Caco-2 (cell line): Measurements from ENCODE around the gene HIF1A. TPM values are rescaled to one million over a fixed set of nuclear protein-coding genes. Genes with fewer than 3 reads are reported as not detected.

Experiments used
- BruUV-seq: library from RNA; stranded (reverse); fragments of 400-500 nt; replicated peaks from 2 replicates; lab custom pipeline; 2021; lab: Mats Ljungman, UMichigan
- CTCF ChIA-PET: fragments of 300-600 bp; sonication (Branson Sonifier 250); formaldehyde crosslinking; loops from one replicate; lab custom pipeline; 2022; ENCODE audit warnings: antibody characterized with exemption; lab: Charles Lee
- POLR2A ChIA-PET: fragments of 300-600 bp; sonication (Branson Sonifier 250); formaldehyde crosslinking; loops from one replicate; lab custom pipeline; 2022; ENCODE audit warnings: antibody characterized with exemption; lab: Charles Lee
- DNase-seq, 2 experiments: peaks; one replicate each; pipeline versions ENCODE4 v3.0.0 to v3.0.0-alpha.2; 2020 to 2022
- H3K27me3 ChIP-seq: replicated peaks from 2 replicates; pipeline ENCODE4 v1.6.0; 2011; ENCODE audit warnings: low read length; ENCODE audit not compliant: control insufficient read depth, insufficient read depth
- H3K36me3 ChIP-seq: 2 replicates; pipeline ENCODE4 v1.5.1; 2011; ENCODE audit warnings: low read length; ENCODE audit not compliant: control insufficient read depth, insufficient read depth
- H3K4me1 ChIP-seq: fragments of 250-450 bp; sonication (Bioruptor Pico); 2 replicates; pipeline ENCODE4 v1.5.1; 2020; ENCODE audit warnings: mild to moderate bottlenecking
- H3K4me3 ChIP-seq: 2 replicates; pipeline ENCODE4 v1.5.1; 2011; ENCODE audit warnings: low read depth, mild to moderate bottlenecking, control low read depth, low read length
- H3K9me3 ChIP-seq: fragments of 250-450 bp; sonication (Bioruptor Pico); 2 replicates; pipeline ENCODE4 v1.5.1; 2020; ENCODE audit warnings: mild to moderate bottlenecking, moderate library complexity
- H3K27ac Mint-ChIP-seq: one replicate; pipeline ENCODE4 v1.8.0; 2022; ENCODE audit warnings: mixed read lengths; ENCODE audit not compliant: unreplicated experiment
- H3K27me3 Mint-ChIP-seq: one replicate; pipeline ENCODE4 v1.8.0; 2022; ENCODE audit warnings: mixed read lengths; ENCODE audit not compliant: insufficient read depth, unreplicated experiment
- H3K36me3 Mint-ChIP-seq: one replicate; pipeline ENCODE4 v1.8.0; 2022; ENCODE audit warnings: mild to moderate bottlenecking, mixed read lengths; ENCODE audit not compliant: insufficient read depth, unreplicated experiment
- H3K4me1 Mint-ChIP-seq: one replicate; pipeline ENCODE4 v1.8.0; 2022; ENCODE audit warnings: low read depth, mixed read lengths; ENCODE audit not compliant: unreplicated experiment
- H3K4me3 Mint-ChIP-seq: one replicate; pipeline ENCODE4 v1.8.0; 2022; ENCODE audit warnings: mild to moderate bottlenecking, moderate library complexity, mixed read lengths; ENCODE audit not compliant: unreplicated experiment
- H3K9me3 Mint-ChIP-seq: one replicate; pipeline ENCODE4 v1.8.0; 2022; ENCODE audit warnings: mixed read lengths; ENCODE audit not compliant: unreplicated experiment
- intact Hi-C: fragments of 100-400 bp; cut with micrococcal nuclease; formaldehyde crosslinking; loops from one replicate; pipeline ENCODE4 v1.10.0; 2022; ENCODE audit not compliant: unreplicated experiment
- total RNA-seq: library from RNA; stranded (reverse); gene quantifications from 2 replicates; pipeline ENCODE4 v1.2.3, GENCODE V29; 2022
- TF ChIP-seq, protein P1 (sequence below), 2 experiments: fragments of 200-600 bp in 1 of 2; IDR thresholded peaks; 1 replicate in 1 of 2; 2 replicates in 1 of 2; pipeline versions ENCODE4 v1.5.1 to v1.8.0; 2011 to 2022; ENCODE audit warnings: antibody characterized with exemption in 1 of 2, control low read depth in 1 of 2, inconsistent platforms in 1 of 2, low read depth in 1 of 2, low read length in 1 of 2, mild to moderate bottlenecking in 1 of 2, moderate library complexity in 1 of 2; ENCODE audit not compliant: insufficient read depth in 1 of 2, severe bottlenecking in 1 of 2, unreplicated experiment in 1 of 2

HIF1A gene
- total RNA-seq, 1 experiment from 2014 or later = 127 TPM

DNA sequence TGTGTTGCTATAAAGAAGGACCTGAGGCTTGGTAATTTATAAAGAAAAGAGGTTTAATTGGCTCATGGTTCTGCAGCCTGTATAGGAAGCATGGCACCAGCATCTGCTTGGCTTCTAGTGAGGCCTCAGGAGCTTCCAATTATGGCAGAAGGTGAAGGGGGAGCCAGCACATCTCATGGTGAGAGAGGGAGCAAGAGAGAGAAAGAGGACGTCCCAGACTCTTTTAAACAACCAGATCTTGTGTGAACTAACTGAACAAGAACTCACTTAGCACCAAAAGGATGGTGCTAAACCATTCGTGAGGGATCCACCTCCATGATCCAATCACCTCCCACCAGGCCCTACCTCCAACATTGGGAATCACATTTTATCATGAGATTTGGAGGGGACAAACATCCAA lies 60.8 kb downstream of the HIF1A start:
- intact Hi-C loops = no loop called here
- no peak for DNase-seq
- Histone ChIP-seq H3K4me3 (no peak overlapping the region), H3K4me1 (peaks cover 28% of the 10 kb centered on the region), H3K27me3 (no peaks in the 10 kb centered on the region), H3K36me3 (no peaks in the 10 kb centered on the region), H3K9me3 (peaks cover 8% of the 10 kb centered on the region; the same call in 1 of the 2 replicates)
- Mint-ChIP-seq H3K9me3 (peaks cover 29% of the 10 kb centered on the region), H3K36me3 (peaks cover 45% of the 10 kb centered on the region), H3K27ac (peak overlapping the region; percentile 82), H3K27me3 (no peaks in the 10 kb centered on the region), H3K4me3 (no peak overlapping the region), H3K4me1 (peaks cover 15% of the 10 kb centered on the region)
- TF ChIP-seq, protein P1, sequence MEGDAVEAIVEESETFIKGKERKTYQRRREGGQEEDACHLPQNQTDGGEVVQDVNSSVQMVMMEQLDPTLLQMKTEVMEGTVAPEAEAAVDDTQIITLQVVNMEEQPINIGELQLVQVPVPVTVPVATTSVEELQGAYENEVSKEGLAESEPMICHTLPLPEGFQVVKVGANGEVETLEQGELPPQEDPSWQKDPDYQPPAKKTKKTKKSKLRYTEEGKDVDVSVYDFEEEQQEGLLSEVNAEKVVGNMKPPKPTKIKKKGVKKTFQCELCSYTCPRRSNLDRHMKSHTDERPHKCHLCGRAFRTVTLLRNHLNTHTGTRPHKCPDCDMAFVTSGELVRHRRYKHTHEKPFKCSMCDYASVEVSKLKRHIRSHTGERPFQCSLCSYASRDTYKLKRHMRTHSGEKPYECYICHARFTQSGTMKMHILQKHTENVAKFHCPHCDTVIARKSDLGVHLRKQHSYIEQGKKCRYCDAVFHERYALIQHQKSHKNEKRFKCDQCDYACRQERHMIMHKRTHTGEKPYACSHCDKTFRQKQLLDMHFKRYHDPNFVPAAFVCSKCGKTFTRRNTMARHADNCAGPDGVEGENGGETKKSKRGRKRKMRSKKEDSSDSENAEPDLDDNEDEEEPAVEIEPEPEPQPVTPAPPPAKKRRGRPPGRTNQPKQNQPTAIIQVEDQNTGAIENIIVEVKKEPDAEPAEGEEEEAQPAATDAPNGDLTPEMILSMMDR (IDR thresholded peaks at IDR 0.05; ENCODE audit: insufficient read depth in 1 of 2, low read depth in 1 of 2, low read length in 1 of 2, severe bottlenecking in 1 of 2, unreplicated experiment in 1 of 2) = no peak
- BruUV-seq = no TSS peak
- CTCF ChIA-PET = no interaction called here
- POLR2A ChIA-PET = no interaction called here

DNA sequence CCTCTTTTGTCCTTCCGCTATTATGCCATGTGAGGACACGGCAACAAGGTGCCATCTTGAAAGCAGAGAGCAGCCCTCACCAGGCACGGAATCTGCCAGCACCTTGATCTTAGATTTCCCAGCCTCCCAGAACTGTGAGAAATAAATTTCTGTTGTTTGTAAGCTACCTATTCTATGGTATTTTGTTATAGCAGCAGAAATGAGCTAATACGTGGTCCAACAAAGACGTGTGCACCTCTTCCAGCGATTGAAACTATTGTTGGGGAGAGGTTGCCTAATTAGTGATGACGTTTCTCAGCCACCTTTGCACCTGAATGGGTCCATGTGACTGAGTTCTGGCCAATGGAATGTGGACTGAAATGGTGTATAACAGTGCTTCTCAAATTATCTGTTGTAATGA lies 64.6 kb downstream of the HIF1A start:
- Mint-ChIP-seq H3K27ac (no peak overlapping the region), H3K27me3 (no peaks in the 10 kb centered on the region), H3K9me3 (peaks cover 14% of the 10 kb centered on the region), H3K36me3 (peaks cover 20% of the 10 kb centered on the region), H3K4me3 (no peak overlapping the region), H3K4me1 (peaks cover 8% of the 10 kb centered on the region)
- Histone ChIP-seq H3K27me3 (no peaks in the 10 kb centered on the region), H3K4me3 (no peak overlapping the region), H3K36me3 (no peaks in the 10 kb centered on the region), H3K9me3 (peaks cover 1% of the 10 kb centered on the region; the same call in 1 of the 2 replicates), H3K4me1 (peaks cover 13% of the 10 kb centered on the region)
- POLR2A ChIA-PET = no interaction called here
- TF ChIP-seq, protein P1 (IDR thresholded peaks at IDR 0.05; ENCODE audit: insufficient read depth in 1 of 2, low read depth in 1 of 2, low read length in 1 of 2, severe bottlenecking in 1 of 2, unreplicated experiment in 1 of 2) = no peak
- BruUV-seq = no TSS peak
- DNase-seq = no peak
- CTCF ChIA-PET = no interaction called here
- intact Hi-C loops = loop anchor here (5.0 to 10.0 kb wide), 2 partner anchors 77 to 485 kb away; no protein-coding TSS in a partner anchor

DNA sequence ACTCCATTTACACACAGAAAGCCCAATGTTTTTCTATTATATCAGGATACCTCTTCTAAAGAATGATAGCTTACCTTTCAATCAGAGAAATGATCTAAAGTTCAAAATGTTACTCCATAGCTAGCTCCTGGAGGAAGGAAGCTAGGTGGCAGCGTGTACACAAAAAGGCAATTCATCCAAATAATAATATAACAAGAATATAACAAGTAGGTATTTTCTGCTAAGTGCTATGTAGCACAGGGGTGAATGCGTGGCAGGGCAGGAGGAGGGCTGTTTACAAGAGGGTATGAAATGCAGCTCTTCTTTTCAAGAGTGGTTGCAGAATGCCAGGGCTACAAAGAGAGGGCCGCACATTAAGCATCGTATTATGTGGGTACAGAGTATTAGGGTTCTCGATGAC lies 66.2 kb downstream of the HIF1A start:
- H3K27ac Mint-ChIP-seq = peak overlapping the region; percentile 97
- H3K9me3 ChIP-seq = no peaks in the 10 kb centered on the region
- no peak for DNase-seq
- TF ChIP-seq, protein P1 (IDR thresholded peaks at IDR 0.05; ENCODE audit: insufficient read depth in 1 of 2, low read depth in 1 of 2, low read length in 1 of 2, severe bottlenecking in 1 of 2, unreplicated experiment in 1 of 2) = no peak
- BruUV-seq = TSS peak; percentile 94
- peak overlapping the region; percentile 81 for H3K4me3 ChIP-seq
- CTCF ChIA-PET = interaction anchor here (0.5 to 1.6 kb wide), 10 partner anchors 8 to 202 kb away, joined by 3 to 9 read pairs (median 4); no protein-coding TSS in a partner anchor
- H3K4me3 Mint-ChIP-seq = peak overlapping the region; percentile 99
- no peaks in the 10 kb centered on the region for H3K9me3 Mint-ChIP-seq
- POLR2A ChIA-PET = interaction anchor here (0.6 to 2.0 kb wide), 10 partner anchors 12 to 1881 kb away, joined by 3 to 13 read pairs (median 4); partner anchors contain the start of gene HIF1A
- H3K36me3 Mint-ChIP-seq = peaks cover 7% of the 10 kb centered on the region
- H3K4me1 Mint-ChIP-seq = peaks cover 7% of the 10 kb centered on the region
- no peaks in the 10 kb centered on the region for H3K27me3 ChIP-seq
- 0 out of 2 replicates have a peak, but pooled peaks cover 5% of the 10 kb centered on the region for H3K4me1 ChIP-seq
- no peaks in the 10 kb centered on the region for H3K36me3 ChIP-seq
- intact Hi-C loops = loop anchor here (5.0 to 10.0 kb wide), 2 partner anchors 76 to 487 kb away; no protein-coding TSS in a partner anchor
- H3K27me3 Mint-ChIP-seq = no peaks in the 10 kb centered on the region
